HEK293 (cell line): ENCODE results near the gene PRSS56.

Experiments used
- CTCF ChIA-PET: fragments of 350-600 bp; formaldehyde crosslinking; extraction: SDS; loops from one replicate; lab custom pipeline; 2021; ENCODE audit warnings: antibody characterized with exemption; lab: Yijun Ruan, JAX
- POLR2A ChIA-PET: fragments of 300-600 bp; formaldehyde crosslinking; extraction: SDS; loops from one replicate; lab custom pipeline; 2020; ENCODE audit warnings: antibody characterized with exemption, inconsistent platforms; lab: Yijun Ruan, JAX
- H3K27ac ChIP-seq: fragments of 200-500 bp; sonication (Bioruptor generic); 2 replicates; pipeline ENCODE4 v1.5.1; 2014; ENCODE audit warnings: low read depth, low read length, control low read depth, inconsistent platforms; ENCODE audit errors: extremely low read depth
- H3K36me3 ChIP-seq, 2 experiments: fragments of 200-500 bp in 1 of 2; sonication (Bioruptor generic) in 1 of 2; 1 replicate in 1 of 2; 2 replicates in 1 of 2; pipeline ENCODE4 v1.5.1; 2014 to 2017; ENCODE audit warnings: inconsistent platforms in 2 of 2, low read length in 2 of 2; ENCODE audit not compliant: control insufficient read depth in 2 of 2, insufficient read depth in 1 of 2
- H3K4me1 ChIP-seq: fragments of 200-500 bp; sonication (Bioruptor generic); 2 replicates; pipeline ENCODE4 v1.5.1; 2014; ENCODE audit warnings: mild to moderate bottlenecking, low read length, inconsistent platforms; ENCODE audit not compliant: control insufficient read depth, insufficient read depth
- H3K4me3 ChIP-seq: 2 replicates; pipeline ENCODE4 v1.5.1; 2011; ENCODE audit warnings: low read depth, mild to moderate bottlenecking, control low read depth, low read length, moderate library complexity
- H3K9me3 ChIP-seq: fragments of 200-500 bp; sonication (Bioruptor generic); 2 replicates; pipeline ENCODE4 v1.5.1; 2014; ENCODE audit warnings: low read depth, low read length, inconsistent platforms; ENCODE audit not compliant: control insufficient read depth, insufficient read depth
- GLIS1 ChIP-seq: fragments of 450-650 bp; formaldehyde crosslinking; IDR thresholded peaks from 2 replicates; pipeline ENCODE4 v1.5.1; 2016; ENCODE audit warnings: missing biosample characterization, missing genetic modification characterization
- KLF16 ChIP-seq: fragments of 450-650 bp; formaldehyde crosslinking; IDR thresholded peaks from 2 replicates; pipeline ENCODE4 v1.5.1; 2017; ENCODE audit warnings: missing biosample characterization, missing genetic modification characterization
- KLF7 ChIP-seq: fragments of 450-650 bp; formaldehyde crosslinking; IDR thresholded peaks from 2 replicates; pipeline ENCODE4 v1.5.1; 2016; ENCODE audit warnings: missing biosample characterization, missing genetic modification characterization, borderline replicate concordance
- YY2 ChIP-seq: fragments of 450-650 bp; formaldehyde crosslinking; IDR thresholded peaks from 2 replicates; pipeline ENCODE4 v1.5.1; 2016; ENCODE audit warnings: missing biosample characterization, missing genetic modification characterization
- ZFP69B ChIP-seq: fragments of 450-650 bp; formaldehyde crosslinking; IDR thresholded peaks from 2 replicates; pipeline ENCODE4 v1.5.1; 2016; ENCODE audit warnings: missing biosample characterization, missing genetic modification characterization
- ZIC2 ChIP-seq: fragments of 450-650 bp; formaldehyde crosslinking; IDR thresholded peaks from 2 replicates; pipeline ENCODE4 v1.5.1; 2016; ENCODE audit warnings: missing biosample characterization, missing genetic modification characterization
- ZNF121 ChIP-seq: fragments of 450-650 bp; formaldehyde crosslinking; IDR thresholded peaks from 2 replicates; pipeline ENCODE4 v1.5.1; 2016; ENCODE audit warnings: missing biosample characterization, missing genetic modification characterization
- ZNF133 ChIP-seq: fragments of 450-650 bp; formaldehyde crosslinking; IDR thresholded peaks from 2 replicates; pipeline ENCODE4 v1.5.1; 2016; ENCODE audit warnings: missing biosample characterization, missing genetic modification characterization
- ZNF223 ChIP-seq: fragments of 450-650 bp; formaldehyde crosslinking; IDR thresholded peaks from 2 replicates; pipeline ENCODE4 v1.5.1; 2016; ENCODE audit warnings: missing biosample characterization, missing genetic modification characterization
- ZNF239 ChIP-seq: fragments of 450-650 bp; formaldehyde crosslinking; IDR thresholded peaks from 2 replicates; pipeline ENCODE4 v1.5.1; 2016; ENCODE audit warnings: missing biosample characterization, missing genetic modification characterization
- ZNF274 ChIP-seq, 2 experiments: fragments of 200-500 bp in 1 of 2; fragments of 450-650 bp in 1 of 2; sonication (Bioruptor generic) in 1 of 2; formaldehyde crosslinking in 1 of 2; IDR thresholded peaks; 2 replicates each; pipeline versions ENCODE4 v1.5.1 to v1.6.1; 2014 to 2016; ENCODE audit warnings: borderline replicate concordance in 1 of 2, inconsistent platforms in 1 of 2, low read length in 1 of 2, missing biosample characterization in 1 of 2, missing genetic modification characterization in 1 of 2
- ZNF501 ChIP-seq: fragments of 450-650 bp; formaldehyde crosslinking; IDR thresholded peaks from 2 replicates; pipeline ENCODE4 v1.5.1; 2016; ENCODE audit warnings: missing biosample characterization, missing genetic modification characterization
- ZNF560 ChIP-seq: fragments of 450-650 bp; formaldehyde crosslinking; IDR thresholded peaks from 2 replicates; pipeline ENCODE4 v1.5.1; 2017; ENCODE audit warnings: missing biosample characterization, missing genetic modification characterization, borderline replicate concordance
- ZSCAN30 ChIP-seq: fragments of 450-650 bp; IDR thresholded peaks from 2 replicates; pipeline ENCODE4 v1.5.1; 2018; ENCODE audit warnings: missing biosample characterization, mild to moderate bottlenecking, missing genetic modification characterization, moderate library complexity
- TF ChIP-seq, protein P1 (sequence below): fragments of 450-650 bp; formaldehyde crosslinking; IDR thresholded peaks from 2 replicates; pipeline ENCODE4 v1.5.1; 2017; ENCODE audit warnings: missing biosample characterization, missing genetic modification characterization
- TF ChIP-seq, protein P2 (sequence below): fragments of 450-650 bp; formaldehyde crosslinking; IDR thresholded peaks from 2 replicates; pipeline ENCODE4 v1.5.1; 2016; ENCODE audit warnings: missing biosample characterization, missing genetic modification characterization
- TF ChIP-seq, protein P3 (sequence below): fragments of 450-650 bp; formaldehyde crosslinking; IDR thresholded peaks from 2 replicates; pipeline ENCODE4 v1.5.1; 2016; ENCODE audit warnings: missing biosample characterization, missing genetic modification characterization, borderline replicate concordance
- TF ChIP-seq, protein P4 (sequence below): fragments of 450-650 bp; formaldehyde crosslinking; conservative IDR thresholded peaks from 2 replicates; pipeline ENCODE4 v1.5.1; 2016; ENCODE audit warnings: low read depth, missing biosample characterization, missing genetic modification characterization
- TF ChIP-seq, protein P5 (sequence below): fragments of 450-650 bp; formaldehyde crosslinking; IDR thresholded peaks from 2 replicates; pipeline ENCODE4 v1.5.1; 2016; ENCODE audit warnings: missing biosample characterization, missing genetic modification characterization

The PRSS56 gene

DNA sequence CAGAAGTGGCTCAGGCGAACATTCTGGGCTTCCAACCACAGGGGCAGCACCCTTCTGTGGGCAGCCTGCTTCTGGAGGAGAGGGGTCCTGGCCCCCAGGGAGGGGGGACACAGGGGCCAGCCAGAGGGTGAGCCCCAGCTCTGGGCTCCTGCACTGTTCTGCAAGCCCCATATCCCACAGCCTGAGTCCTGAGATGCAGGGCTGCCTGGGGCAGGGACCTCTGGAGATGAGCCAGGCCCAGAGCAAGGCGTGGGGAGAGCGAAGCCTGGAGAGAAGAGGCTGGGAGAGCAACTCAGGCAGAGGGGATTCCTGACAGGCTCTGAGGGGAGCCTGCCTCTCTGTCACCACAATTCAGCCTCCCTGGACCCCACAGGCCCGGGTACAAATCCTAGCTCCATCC, 13.5 kb upstream of the PRSS56 start (continued):
- TF ChIP-seq, protein P1, sequence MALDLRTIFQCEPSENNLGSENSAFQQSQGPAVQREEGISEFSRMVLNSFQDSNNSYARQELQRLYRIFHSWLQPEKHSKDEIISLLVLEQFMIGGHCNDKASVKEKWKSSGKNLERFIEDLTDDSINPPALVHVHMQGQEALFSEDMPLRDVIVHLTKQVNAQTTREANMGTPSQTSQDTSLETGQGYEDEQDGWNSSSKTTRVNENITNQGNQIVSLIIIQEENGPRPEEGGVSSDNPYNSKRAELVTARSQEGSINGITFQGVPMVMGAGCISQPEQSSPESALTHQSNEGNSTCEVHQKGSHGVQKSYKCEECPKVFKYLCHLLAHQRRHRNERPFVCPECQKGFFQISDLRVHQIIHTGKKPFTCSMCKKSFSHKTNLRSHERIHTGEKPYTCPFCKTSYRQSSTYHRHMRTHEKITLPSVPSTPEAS (tag by site-specific recombination): no peak
- TF ChIP-seq, all 188 proteins: peak for 0

DNA sequence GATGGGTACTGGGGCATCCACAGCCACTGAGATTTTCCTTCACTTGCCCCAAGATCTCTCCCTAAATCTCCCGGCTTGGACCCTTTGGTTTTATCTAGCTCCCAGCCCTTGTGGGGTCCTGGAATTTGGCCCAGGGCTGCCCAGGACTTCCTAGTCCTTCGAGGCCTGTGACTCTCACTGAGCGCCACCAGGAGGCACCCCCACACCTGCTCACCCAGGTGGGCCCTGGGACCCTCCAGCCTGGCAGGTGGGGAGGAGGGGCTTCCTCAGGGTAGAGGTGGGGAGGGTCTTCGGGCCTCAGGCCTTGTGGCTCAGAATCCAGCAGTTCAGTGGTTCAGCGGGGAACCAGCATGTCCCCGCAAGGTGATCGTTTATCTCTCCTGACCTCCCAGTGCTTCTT, 11.9 kb upstream of the PRSS56 start:
- Histone ChIP-seq H3K27ac (no peak overlapping the region), H3K4me1 (no peaks in the 10 kb centered on the region), H3K36me3 (no peaks in the 10 kb centered on the region), H3K9me3 (no peaks in the 10 kb centered on the region), H3K4me3 (no peak overlapping the region)
- POLR2A ChIA-PET: no interaction called here
- no peak for TF ChIP-seq ZIC2
- TF ChIP-seq, protein P2, sequence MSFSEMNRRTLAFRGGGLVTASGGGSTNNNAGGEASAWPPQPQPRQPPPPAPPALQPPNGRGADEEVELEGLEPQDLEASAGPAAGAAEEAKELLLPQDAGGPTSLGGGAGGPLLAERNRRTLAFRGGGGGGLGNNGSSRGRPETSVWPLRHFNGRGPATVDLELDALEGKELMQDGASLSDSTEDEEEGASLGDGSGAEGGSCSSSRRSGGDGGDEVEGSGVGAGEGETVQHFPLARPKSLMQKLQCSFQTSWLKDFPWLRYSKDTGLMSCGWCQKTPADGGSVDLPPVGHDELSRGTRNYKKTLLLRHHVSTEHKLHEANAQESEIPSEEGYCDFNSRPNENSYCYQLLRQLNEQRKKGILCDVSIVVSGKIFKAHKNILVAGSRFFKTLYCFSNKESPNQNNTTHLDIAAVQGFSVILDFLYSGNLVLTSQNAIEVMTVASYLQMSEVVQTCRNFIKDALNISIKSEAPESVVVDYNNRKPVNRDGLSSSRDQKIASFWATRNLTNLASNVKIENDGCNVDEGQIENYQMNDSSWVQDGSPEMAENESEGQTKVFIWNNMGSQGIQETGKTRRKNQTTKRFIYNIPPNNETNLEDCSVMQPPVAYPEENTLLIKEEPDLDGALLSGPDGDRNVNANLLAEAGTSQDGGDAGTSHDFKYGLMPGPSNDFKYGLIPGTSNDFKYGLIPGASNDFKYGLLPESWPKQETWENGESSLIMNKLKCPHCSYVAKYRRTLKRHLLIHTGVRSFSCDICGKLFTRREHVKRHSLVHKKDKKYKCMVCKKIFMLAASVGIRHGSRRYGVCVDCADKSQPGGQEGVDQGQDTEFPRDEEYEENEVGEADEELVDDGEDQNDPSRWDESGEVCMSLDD: no peak
- TF ChIP-seq, protein P3, sequence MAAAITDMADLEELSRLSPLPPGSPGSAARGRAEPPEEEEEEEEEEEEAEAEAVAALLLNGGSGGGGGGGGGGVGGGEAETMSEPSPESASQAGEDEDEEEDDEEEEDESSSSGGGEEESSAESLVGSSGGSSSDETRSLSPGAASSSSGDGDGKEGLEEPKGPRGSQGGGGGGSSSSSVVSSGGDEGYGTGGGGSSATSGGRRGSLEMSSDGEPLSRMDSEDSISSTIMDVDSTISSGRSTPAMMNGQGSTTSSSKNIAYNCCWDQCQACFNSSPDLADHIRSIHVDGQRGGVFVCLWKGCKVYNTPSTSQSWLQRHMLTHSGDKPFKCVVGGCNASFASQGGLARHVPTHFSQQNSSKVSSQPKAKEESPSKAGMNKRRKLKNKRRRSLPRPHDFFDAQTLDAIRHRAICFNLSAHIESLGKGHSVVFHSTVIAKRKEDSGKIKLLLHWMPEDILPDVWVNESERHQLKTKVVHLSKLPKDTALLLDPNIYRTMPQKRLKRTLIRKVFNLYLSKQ: no peak
- CTCF ChIA-PET: interaction anchor here (0.6 kb wide), 1 partner anchor 51 kb away, joined by 5 read pairs; no protein-coding TSS in a partner anchor

DNA sequence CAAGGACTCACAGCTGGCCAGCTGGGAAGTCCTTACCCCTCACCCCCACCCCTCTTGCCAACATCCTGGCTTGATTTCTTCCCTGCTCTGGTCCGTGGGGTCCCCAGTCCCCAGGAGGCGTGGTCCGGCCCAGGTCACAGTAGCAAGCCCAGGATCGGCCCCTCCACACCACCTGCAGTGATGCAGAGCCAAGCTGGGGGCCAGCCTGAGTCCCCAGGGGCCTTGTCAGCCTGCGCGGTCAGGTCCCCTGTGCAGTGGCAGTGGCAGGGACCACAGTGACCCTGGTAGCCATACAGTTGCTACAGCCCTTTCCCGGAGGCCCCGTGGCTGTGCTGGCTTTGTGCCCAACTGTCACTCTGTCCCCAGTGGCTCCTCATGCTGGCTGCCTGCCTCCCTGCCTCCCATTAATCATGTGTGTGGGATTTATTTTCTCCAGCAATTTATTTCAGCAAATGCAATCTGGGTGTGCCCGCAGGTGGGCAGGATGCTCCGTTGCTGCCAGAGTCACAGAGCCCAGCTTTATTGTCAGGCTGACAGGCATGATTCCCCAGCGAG, 8.8 kb upstream of the PRSS56 start:
- Histone ChIP-seq H3K36me3 (no peaks in the 10 kb centered on the region), H3K27ac (no peak overlapping the region), H3K4me3 (no peak overlapping the region), H3K4me1 (no peaks in the 10 kb centered on the region), H3K9me3 (no peaks in the 10 kb centered on the region)
- ChIA-PET CTCF (interaction anchor here (0.5 kb wide), 1 partner anchor 959 kb away, joined by 3 read pairs; no protein-coding TSS in a partner anchor), POLR2A (no interaction called here)
- TF ChIP-seq KLF16 (tag by site-specific recombination): no peak
- TF ChIP-seq ZIC2: peak; percentile 58
- no peak for TF ChIP-seq KLF7
- no peak for TF ChIP-seq ZNF274 (IDR thresholded peaks at IDR 0.05; ENCODE audit: low read length)
- TF ChIP-seq ZNF274 (tag by site-specific recombination; IDR thresholded peaks at IDR 0.05; ENCODE audit: borderline replicate concordance): no peak
- TF ChIP-seq ZSCAN30 (tag by site-specific recombination): no peak
- no peak for TF ChIP-seq YY2 (tag by site-specific recombination)
- TF ChIP-seq ZNF223: no peak
- peak; percentile 83 for TF ChIP-seq GLIS1 (tag by site-specific recombination)
- TF ChIP-seq ZFP69B (tag by site-specific recombination): no peak
- no peak for TF ChIP-seq ZNF121 (tag by site-specific recombination)
- no peak for TF ChIP-seq ZNF560 (tag by site-specific recombination)
- TF ChIP-seq ZNF501 (tag by site-specific recombination): no peak
- TF ChIP-seq ZNF239 (tag by site-specific recombination): no peak
- TF ChIP-seq ZNF133 (tag by site-specific recombination): no peak
- TF ChIP-seq, protein P4, sequence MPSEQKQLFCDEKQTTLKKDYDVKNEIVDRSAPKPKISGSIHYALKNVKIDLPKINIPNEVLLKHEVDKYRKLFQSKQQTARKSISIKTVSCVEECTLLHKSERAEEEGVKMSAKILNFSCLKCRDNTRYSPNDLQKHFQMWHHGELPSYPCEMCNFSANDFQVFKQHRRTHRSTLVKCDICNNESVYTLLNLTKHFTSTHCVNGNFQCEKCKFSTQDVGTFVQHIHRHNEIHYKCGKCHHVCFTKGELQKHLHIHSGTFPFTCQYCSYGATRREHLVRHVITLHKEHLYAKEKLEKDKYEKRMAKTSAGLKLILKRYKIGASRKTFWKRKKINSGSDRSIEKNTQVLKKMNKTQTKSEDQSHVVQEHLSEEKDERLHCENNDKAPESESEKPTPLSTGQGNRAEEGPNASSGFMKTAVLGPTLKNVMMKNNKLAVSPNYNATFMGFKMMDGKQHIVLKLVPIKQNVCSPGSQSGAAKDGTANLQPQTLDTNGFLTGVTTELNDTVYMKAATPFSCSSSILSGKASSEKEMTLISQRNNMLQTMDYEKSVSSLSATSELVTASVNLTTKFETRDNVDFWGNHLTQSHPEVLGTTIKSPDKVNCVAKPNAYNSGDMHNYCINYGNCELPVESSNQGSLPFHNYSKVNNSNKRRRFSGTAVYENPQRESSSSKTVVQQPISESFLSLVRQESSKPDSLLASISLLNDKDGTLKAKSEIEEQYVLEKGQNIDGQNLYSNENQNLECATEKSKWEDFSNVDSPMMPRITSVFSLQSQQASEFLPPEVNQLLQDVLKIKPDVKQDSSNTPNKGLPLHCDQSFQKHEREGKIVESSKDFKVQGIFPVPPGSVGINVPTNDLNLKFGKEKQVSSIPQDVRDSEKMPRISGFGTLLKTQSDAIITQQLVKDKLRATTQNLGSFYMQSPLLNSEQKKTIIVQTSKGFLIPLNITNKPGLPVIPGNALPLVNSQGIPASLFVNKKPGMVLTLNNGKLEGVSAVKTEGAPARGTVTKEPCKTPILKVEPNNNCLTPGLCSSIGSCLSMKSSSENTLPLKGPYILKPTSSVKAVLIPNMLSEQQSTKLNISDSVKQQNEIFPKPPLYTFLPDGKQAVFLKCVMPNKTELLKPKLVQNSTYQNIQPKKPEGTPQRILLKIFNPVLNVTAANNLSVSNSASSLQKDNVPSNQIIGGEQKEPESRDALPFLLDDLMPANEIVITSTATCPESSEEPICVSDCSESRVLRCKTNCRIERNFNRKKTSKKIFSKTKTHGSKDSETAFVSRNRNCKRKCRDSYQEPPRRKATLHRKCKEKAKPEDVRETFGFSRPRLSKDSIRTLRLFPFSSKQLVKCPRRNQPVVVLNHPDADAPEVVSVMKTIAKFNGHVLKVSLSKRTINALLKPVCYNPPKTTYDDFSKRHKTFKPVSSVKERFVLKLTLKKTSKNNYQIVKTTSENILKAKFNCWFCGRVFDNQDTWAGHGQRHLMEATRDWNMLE: no peak
- TF ChIP-seq, protein P5, sequence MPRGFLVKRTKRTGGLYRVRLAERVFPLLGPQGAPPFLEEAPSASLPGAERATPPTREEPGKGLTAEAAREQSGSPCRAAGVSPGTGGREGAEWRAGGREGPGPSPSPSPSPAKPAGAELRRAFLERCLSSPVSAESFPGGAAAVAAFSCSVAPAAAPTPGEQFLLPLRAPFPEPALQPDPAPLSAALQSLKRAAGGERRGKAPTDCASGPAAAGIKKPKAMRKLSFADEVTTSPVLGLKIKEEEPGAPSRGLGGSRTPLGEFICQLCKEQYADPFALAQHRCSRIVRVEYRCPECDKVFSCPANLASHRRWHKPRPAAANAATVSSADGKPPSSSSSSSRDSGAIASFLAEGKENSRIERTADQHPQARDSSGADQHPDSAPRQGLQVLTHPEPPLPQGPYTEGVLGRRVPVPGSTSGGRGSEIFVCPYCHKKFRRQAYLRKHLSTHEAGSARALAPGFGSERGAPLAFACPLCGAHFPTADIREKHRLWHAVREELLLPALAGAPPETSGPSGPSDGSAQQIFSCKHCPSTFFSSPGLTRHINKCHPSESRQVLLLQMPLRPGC (tag by site-specific recombination): no peak
